Measurements from ENCODE around the gene SSTR3.
A peak's percentile ranks its signal among the peaks of the same experiment; 100 is the strongest.
"Not testable (repeated sequence)": the region's sequence is repeated elsewhere in the genome, so short reads cannot be mapped to it uniquely, and the experiment has no call there.

SSTR3 gene

GRCh38 chr22:37242395-37242918 is 30.2 kb upstream of the SSTR3 start:
- peak; percentile 85 for DNase-seq (ENCODE audit: low read depth, low spot score)

- DNase-seq (ENCODE audit: low read depth, low spot score): no peak
These were observed 29.3 kb upstream of the SSTR3 start for GRCh38 chr22:37241351-37242142.

- no peak for DNase-seq (ENCODE audit: low read depth, low spot score)
These were observed 28.7 kb upstream of the SSTR3 start for GRCh38 chr22:37240941-37241320.

GRCh38 chr22:37240240-37240940 is 28.1 kb upstream of the SSTR3 start:
- DNase-seq (ENCODE audit: low read depth, low spot score): no peak

GRCh38 chr22:37239336-37240239 is 27.3 kb upstream of the SSTR3 start:
- DNase-seq (ENCODE audit: low read depth, low spot score): no peak

- no peak for DNase-seq (ENCODE audit: low read depth, low spot score)
These were observed 25.3 kb upstream of the SSTR3 start for GRCh38 chr22:37237371-37238268.

- no peak for DNase-seq (ENCODE audit: low read depth, low spot score)
These were observed 23.8 kb upstream of the SSTR3 start for GRCh38 chr22:37235897-37236607.

GRCh38 chr22:37234736-37235711 is 22.7 kb upstream of the SSTR3 start:
- no peak for DNase-seq (ENCODE audit: low read depth, low spot score)

GRCh38 chr22:37233751-37234631 is 21.7 kb upstream of the SSTR3 start:
- no peak for DNase-seq (ENCODE audit: low read depth, low spot score)

GRCh38 chr22:37233371-37233750 is 21.1 kb upstream of the SSTR3 start:
- DNase-seq (ENCODE audit: low read depth, low spot score): not testable (repeated sequence)

- no peak for DNase-seq (ENCODE audit: low read depth, low spot score)
These were observed 20.1 kb upstream of the SSTR3 start for GRCh38 chr22:37232140-37232998.

- DNase-seq (ENCODE audit: low read depth, low spot score): no peak
These were observed 19.3 kb upstream of the SSTR3 start for GRCh38 chr22:37231406-37232139.

GRCh38 chr22:37230673-37231405 is 18.6 kb upstream of the SSTR3 start:
- peak; percentile 63 for DNase-seq (ENCODE audit: low read depth, low spot score)

GRCh38 chr22:37229805-37230672 is 17.8 kb upstream of the SSTR3 start:
- peak; percentile 86 for DNase-seq (ENCODE audit: low read depth, low spot score)
